Tibial nerve (tissue), 4 donors: ENCODE results near the gene AK8. TPM values are rescaled to one million over a fixed set of nuclear protein-coding genes. Genes with fewer than 3 reads are reported as not detected.
A peak's percentile ranks its signal among the peaks of the same experiment; 100 is the strongest.

ENCODE experiments used
- DNase-seq, 2 donors: peaks; one replicate each; pipeline ENCODE4 v3.0.0-alpha.2; 2019; ENCODE audit warnings: low spot score in 2 of 2
- H3K27ac ChIP-seq, 4 donors: fragments of 200-600 bp; sonication (generic) in 3 of 4; one replicate each; pipeline ENCODE4 v1.5.1; 2017 to 2019; ENCODE audit warnings: mild to moderate bottlenecking in 1 of 4
- H3K27me3 ChIP-seq, 2 donors: fragments of 200-600 bp; sonication (generic) in 1 of 2; one replicate each; pipeline versions ENCODE4 v1.5.1 to v1.6.0; 2017 to 2019
- H3K36me3 ChIP-seq, 3 donors: fragments of 200-600 bp; sonication (generic); one replicate each; pipeline ENCODE4 v1.5.1; 2018 to 2019
- H3K4me1 ChIP-seq, 4 donors: fragments of 200-600 bp; sonication (generic) in 3 of 4; one replicate each; pipeline ENCODE4 v1.5.1; 2017 to 2019
- H3K4me3 ChIP-seq, 4 donors: fragments of 200-600 bp; sonication (generic) in 3 of 4; one replicate each; pipeline ENCODE4 v1.5.1; 2017 to 2019; ENCODE audit warnings: mild to moderate bottlenecking in 1 of 4, moderate library complexity in 1 of 4
- H3K9me3 ChIP-seq, 4 donors: fragments of 200-600 bp; sonication (generic) in 3 of 4; one replicate each; pipeline ENCODE4 v1.5.1; 2017 to 2019
- EP300 ChIP-seq, 2 donors: sonication (generic); formaldehyde crosslinking; IDR thresholded peaks; one replicate each; pipeline ENCODE4 v1.6.1; 2017; ENCODE audit warnings: antibody characterized with exemption in 2 of 2, mild to moderate bottlenecking in 1 of 2
- POLR2A ChIP-seq, 2 donors: fragments of 450-650 bp; IDR thresholded peaks; one replicate each; pipeline ENCODE4 v1.6.1; 2017; ENCODE audit warnings: antibody characterized with exemption in 2 of 2, mild to moderate bottlenecking in 2 of 2, moderate library complexity in 2 of 2
- WGBS, 2 donors: methylation state at CpG; one replicate each; pipeline ENCODE4 v1.1.5; 2018; 5-methylcytosine and 5-hydroxymethylcytosine counted together
- total RNA-seq, 4 donors: library from RNA; depleted of rRNA; stranded (reverse); fragments of >200 nt; gene quantifications; one replicate each; pipeline ENCODE4 v1.1.0, GENCODE V29; 2016
- TF ChIP-seq, protein P1 (sequence below), 5 experiments: fragments of 200-600 bp in 3 of 5; fragments of 450-650 bp in 2 of 5; sonication (generic) in 3 of 5; IDR thresholded peaks; one replicate each; pipeline ENCODE4 v1.5.1; 2016 to 2019; ENCODE audit warnings: antibody characterized with exemption in 5 of 5, mild to moderate bottlenecking in 3 of 5, moderate library complexity in 2 of 5

The AK8 gene
- total RNA-seq, 4 donors from 2014 or later: 0.30 to 4.3 (median 1.7) TPM

DNA sequence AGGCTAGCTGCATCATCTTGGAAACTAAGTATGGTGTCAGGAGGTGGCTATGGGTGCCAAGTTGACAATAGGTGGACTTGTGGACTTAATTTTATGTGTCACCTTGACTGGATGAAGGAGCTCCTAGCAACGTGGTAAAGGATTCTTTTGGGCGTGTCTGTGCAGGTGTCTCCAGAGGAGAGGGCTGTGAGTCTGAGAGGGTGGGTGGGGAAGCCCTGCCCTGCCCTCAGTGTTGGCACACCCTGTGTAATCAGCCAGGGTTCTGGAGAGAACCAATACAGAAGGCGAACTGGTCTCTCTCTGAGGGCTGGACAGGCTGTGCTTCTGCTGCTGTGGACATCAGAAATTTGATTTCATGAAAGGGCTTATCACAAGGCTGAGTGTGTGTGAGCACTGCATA is 146.9 kb downstream of the AK8 start:
- DNase-seq: no peak
- Histone ChIP-seq H3K27ac (peak overlapping the region in 1 of 4 donors; percentile 46), H3K9me3 (no peaks in the 10 kb centered on the region), H3K4me3 (no peak overlapping the region), H3K36me3 (no peaks in the 10 kb centered on the region), H3K4me1 (peaks cover 0 to 9% (median 0%) of the 10 kb centered on the region in 4 donors), H3K27me3 (no peaks in the 10 kb centered on the region)
- 82 to 88% methylated on average over 3 of the region's 3 CpGs for WGBS, 2 donors
- TF ChIP-seq, protein P1, sequence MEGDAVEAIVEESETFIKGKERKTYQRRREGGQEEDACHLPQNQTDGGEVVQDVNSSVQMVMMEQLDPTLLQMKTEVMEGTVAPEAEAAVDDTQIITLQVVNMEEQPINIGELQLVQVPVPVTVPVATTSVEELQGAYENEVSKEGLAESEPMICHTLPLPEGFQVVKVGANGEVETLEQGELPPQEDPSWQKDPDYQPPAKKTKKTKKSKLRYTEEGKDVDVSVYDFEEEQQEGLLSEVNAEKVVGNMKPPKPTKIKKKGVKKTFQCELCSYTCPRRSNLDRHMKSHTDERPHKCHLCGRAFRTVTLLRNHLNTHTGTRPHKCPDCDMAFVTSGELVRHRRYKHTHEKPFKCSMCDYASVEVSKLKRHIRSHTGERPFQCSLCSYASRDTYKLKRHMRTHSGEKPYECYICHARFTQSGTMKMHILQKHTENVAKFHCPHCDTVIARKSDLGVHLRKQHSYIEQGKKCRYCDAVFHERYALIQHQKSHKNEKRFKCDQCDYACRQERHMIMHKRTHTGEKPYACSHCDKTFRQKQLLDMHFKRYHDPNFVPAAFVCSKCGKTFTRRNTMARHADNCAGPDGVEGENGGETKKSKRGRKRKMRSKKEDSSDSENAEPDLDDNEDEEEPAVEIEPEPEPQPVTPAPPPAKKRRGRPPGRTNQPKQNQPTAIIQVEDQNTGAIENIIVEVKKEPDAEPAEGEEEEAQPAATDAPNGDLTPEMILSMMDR (IDR thresholded peaks at IDR 0.05): no peak
- no peak for TF ChIP-seq POLR2A (IDR thresholded peaks at IDR 0.05)
- no peak for TF ChIP-seq EP300 (IDR thresholded peaks at IDR 0.05)

GRCh38 chr9:132730054-132731033 is 147.7 kb downstream of the AK8 start:
- TF ChIP-seq, protein P1 (IDR thresholded peaks at IDR 0.05): no peak
- TF ChIP-seq EP300 (IDR thresholded peaks at IDR 0.05): peak in 1 of 2 donors; percentile 37
- no peaks in the 10 kb centered on the region for H3K9me3 ChIP-seq
- WGBS, 2 donors: 68 to 76% methylated on average over 16 of the region's 16 CpGs
- H3K36me3 ChIP-seq: peaks cover 0 to 4% (median 0%) of the 10 kb centered on the region in 3 donors
- H3K4me3 ChIP-seq: no peak overlapping the region
- peak in 1 of 2 donors; percentile 39 for DNase-seq
- peak overlapping the region in 2 of 4 donors; percentile 46 to 55 for H3K27ac ChIP-seq
- H3K4me1 ChIP-seq: peaks cover 0 to 9% (median 0%) of the 10 kb centered on the region in 4 donors
- no peaks in the 10 kb centered on the region for H3K27me3 ChIP-seq

GRCh38 chr9:132729235-132729890 is 148.7 kb downstream of the AK8 start:
- H3K27ac ChIP-seq: peak overlapping the region in 2 of 4 donors; percentile 46 to 55
- no peak overlapping the region for H3K4me3 ChIP-seq
- no peaks in the 10 kb centered on the region for H3K27me3 ChIP-seq
- WGBS, 2 donors: 65 to 77% methylated on average over 5 of the region's 5 CpGs
- peaks cover 0 to 9% (median 0%) of the 10 kb centered on the region in 3 donors for H3K36me3 ChIP-seq
- TF ChIP-seq POLR2A (IDR thresholded peaks at IDR 0.05): peak in 1 of 2 donors; percentile 7
- TF ChIP-seq EP300 (IDR thresholded peaks at IDR 0.05): no peak
- TF ChIP-seq, protein P1 (IDR thresholded peaks at IDR 0.05): no peak
- peaks cover 0 to 9% (median 0%) of the 10 kb centered on the region in 4 donors for H3K4me1 ChIP-seq
- no peaks in the 10 kb centered on the region for H3K9me3 ChIP-seq
- peak; percentile 26 for DNase-seq

DNA sequence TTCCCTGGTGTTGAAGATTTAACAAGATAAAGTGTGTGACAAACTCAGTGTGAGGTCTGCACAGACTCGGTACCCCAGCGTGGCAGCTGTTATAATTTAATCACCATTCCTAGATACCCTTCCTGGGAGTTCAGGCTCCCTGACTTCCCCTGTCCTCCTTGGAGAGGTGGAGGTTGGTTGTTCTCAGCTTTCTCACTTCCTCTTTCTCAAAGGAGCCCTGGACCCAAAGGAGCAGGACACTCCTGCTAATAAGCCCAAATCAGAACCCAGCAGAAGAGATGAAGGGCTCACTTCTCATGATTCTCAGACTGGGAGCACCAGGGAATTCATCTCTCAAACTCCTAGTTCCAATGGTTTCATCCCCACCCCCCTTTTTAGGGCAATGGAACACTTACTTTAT is 149.6 kb downstream of the AK8 start:
- DNase-seq: no peak
- peak overlapping the region in 1 of 4 donors; percentile 46 for H3K27ac ChIP-seq
- peaks cover 0 to 9% (median 0%) of the 10 kb centered on the region in 3 donors for H3K36me3 ChIP-seq
- H3K27me3 ChIP-seq: no peaks in the 10 kb centered on the region
- no peaks in the 10 kb centered on the region for H3K9me3 ChIP-seq
- TF ChIP-seq POLR2A (IDR thresholded peaks at IDR 0.05): no peak
- no peak for TF ChIP-seq EP300 (IDR thresholded peaks at IDR 0.05)
- TF ChIP-seq, protein P1 (IDR thresholded peaks at IDR 0.05): no peak
- WGBS, 2 donors: 71 to 76% methylated on average over 2 of the region's 2 CpGs
- H3K4me1 ChIP-seq: peaks cover 0 to 9% (median 0%) of the 10 kb centered on the region in 4 donors
- no peak overlapping the region for H3K4me3 ChIP-seq
